HTERT RPE-1 (cell line): Measurements from ENCODE around the gene IFI6.
"Not testable (repeated sequence)": the region's sequence is repeated elsewhere in the genome, so short reads cannot be mapped to it uniquely, and the experiment has no call there.

Source experiments
- in situ Hi-C: fragments of 300-500 bp; cut with MboI; formaldehyde crosslinking; loops from 4 replicates; pipeline ENCODE4 v1.14.3; 2020; ENCODE audit warnings: low sequenced_read_pairs

The IFI6 gene

DNA sequence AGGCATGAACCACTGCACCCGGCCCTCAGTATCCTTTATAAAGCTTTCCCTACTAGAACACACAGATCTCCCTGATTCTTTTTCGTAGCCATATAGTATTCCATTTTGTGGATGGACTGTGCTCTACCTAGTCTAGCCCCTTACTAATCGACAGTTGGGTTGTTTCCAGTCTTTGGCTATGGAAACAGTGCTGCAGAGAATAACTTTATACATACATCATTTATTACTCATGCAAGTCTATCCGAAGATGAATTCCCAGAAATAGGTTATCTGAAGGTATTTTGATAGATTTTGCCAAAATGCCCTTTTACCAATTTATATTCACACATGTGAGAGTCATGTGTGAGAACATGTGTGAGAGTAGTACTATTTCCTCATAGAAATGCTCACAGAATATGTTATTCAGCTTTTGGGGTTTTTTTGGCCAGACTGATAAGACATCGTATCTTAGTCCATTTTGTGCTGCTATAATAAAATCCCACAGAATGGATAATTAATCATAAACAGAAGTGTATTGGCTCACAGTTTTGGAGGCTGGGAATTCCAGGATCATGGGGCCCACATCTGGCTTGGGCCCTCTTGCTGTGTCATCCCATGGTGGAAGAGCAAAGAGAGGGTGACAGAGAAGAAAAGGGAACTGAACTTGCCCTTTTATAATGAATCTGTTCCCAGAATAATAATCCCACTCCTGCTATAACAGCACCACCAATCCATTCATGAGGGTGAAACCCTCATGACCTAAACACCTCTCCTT, 19.7 kb downstream of the IFI6 start:
- in situ Hi-C loops, result no loop called here

DNA sequence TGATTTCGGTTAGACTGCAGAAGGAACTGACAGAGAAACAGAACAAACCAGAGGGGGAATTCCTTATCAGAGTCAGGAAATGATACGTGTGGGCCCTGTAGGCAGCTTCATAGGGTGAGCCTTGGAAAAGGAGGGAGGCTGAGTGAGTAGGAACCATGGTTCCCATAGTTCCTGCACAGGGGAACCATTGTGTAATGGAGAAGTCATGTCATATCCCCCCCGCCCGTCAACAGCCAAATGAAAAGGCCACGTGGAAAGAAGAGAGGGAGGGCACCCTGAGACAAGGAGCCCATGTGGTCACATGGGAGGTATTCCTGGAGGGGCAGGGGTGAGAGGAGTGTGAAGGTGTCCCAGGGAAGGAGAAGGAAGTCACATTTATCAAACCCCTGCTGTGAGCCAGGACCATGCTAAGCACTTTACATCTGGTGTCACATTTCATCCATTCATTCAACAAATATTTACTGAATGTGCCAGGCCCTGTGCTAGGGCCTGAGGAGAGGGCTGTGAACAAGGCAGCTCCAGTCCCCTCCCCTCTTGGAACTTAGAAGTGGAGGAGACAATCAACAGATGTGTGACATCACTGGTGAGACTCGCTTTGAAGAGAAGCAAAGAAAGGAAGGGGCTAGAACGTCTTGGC, 21.3 kb downstream of the IFI6 start:
- in situ Hi-C loops, result no loop called here

DNA sequence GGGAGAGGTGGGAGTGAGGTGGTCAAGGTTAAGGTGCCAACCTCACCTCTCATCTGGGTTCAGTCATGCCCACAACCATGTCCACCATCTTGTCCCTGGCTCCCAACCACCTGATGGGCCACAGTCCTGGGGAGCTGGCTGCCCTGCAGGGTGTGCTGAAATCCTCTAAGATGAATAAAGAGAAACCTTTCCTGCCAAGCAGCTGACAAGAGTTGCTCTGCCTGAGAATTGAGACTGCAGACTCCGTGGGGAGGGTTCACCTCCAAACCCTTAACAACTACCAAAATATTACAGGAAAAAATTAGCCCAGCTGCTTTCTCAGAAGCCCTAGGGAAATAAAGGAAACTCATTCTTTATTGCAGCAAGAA, 21.8 kb downstream of the IFI6 start:
- in situ Hi-C loops, result no loop called here

DNA sequence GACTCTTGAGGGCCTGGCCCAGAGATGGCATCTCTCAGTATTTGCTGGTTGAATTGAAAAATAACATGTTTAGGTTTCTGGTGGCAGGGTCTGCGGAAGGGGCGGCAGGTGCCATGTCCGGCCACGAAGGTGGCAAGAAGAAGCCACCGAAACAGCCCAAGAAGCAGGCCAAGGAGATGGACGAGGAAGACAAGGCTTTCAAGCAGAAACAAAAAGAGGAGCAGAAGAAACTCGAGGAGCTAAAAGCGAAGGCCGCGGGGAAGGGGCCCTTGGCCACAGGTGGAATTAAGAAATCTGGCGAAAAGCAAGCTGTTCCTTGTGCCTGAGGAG, 22.7 kb downstream of the IFI6 start:
- in situ Hi-C loops, result no loop called here

DNA sequence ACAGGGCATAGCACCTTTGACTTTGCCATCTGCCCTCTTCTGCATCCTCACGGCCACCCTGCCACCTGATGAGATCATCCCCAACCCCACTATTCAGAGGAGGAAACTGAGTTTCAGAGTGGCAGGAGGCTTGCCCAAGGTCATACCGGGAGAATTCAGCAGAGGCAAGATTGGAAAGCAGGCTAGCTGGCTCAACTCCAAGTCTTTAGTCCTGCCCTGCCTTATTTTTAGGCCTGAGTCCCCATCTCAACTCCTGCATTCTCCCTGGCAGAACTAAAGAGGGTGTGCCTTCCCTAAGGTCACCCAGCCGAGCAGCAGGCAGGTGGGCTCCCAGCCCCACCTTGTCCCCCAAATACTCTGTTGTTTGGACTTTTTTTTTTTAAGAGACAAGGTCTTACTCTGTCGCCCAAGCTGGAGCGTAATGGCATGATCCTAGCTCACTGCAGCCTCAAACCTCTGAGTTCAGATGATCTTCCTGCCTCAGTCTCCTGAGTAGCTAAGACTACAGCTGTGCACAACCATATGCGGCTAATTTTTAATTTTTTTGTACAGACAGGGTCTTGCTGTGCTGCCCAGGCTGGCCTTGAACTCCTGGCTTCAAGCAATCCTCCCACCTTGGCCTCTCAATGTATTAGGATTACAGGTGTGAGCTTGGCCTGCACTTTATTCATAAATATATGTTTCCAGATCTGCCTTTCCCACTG, 23.2 kb downstream of the IFI6 start:
- in situ Hi-C loops, result no loop called here

DNA sequence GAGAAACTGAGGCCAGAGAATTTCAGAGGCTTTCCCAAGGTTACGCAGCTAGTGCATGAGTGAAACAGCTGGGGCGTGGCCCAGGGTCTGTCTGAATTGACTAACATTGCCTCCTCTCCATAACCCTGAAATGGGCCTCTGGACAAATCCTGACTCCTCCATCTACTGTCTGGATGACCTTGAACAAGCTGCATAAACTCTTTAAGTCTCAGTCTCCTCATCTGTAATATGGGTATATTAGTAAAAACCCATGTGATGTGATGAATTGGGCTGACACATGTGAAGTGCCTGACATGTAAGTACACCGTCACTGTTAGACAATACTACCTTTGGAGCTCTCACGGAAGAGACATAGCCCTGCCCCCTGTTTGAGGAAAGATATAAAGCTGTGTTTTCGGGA, 24.7 kb downstream of the IFI6 start:
- in situ Hi-C loops, result no loop called here

DNA sequence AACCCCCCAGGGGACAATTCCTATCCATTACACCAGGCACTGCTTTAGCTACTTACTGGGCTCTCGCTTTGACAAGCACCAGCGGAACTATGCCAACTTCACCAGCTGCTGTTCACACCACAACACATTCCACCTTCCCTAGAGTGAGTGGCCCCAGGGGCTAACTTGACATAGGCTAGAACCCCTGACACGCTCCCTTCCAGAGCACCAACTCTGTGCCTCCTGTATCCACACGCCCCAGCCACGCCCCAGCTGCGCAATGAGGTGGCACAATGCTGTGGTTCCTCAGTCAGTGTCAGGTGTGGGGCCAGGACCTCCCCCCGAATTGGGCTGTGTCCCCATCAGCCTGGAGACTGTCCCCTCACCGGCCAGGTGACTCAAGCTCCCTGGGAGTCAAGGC, 25.3 kb downstream of the IFI6 start:
- in situ Hi-C loops, result no loop called here

DNA sequence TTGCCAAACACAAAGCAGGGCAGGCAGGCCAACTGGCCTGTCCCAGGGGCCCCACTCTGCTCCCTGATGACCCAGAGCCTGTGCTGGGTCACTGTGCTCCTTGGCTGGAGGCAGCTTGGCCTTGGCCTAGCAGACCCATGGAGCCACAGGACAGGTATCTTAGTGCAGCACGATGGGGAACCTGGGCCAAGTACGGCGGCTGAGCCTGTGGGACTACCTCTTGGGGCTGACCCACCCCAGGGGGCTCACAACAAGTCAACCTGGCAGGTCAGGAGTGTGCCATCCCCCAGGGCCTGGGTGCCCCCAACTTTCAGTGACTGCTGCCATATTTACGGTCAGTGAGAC, 26.9 kb downstream of the IFI6 start:
- in situ Hi-C loops, result no loop called here

DNA sequence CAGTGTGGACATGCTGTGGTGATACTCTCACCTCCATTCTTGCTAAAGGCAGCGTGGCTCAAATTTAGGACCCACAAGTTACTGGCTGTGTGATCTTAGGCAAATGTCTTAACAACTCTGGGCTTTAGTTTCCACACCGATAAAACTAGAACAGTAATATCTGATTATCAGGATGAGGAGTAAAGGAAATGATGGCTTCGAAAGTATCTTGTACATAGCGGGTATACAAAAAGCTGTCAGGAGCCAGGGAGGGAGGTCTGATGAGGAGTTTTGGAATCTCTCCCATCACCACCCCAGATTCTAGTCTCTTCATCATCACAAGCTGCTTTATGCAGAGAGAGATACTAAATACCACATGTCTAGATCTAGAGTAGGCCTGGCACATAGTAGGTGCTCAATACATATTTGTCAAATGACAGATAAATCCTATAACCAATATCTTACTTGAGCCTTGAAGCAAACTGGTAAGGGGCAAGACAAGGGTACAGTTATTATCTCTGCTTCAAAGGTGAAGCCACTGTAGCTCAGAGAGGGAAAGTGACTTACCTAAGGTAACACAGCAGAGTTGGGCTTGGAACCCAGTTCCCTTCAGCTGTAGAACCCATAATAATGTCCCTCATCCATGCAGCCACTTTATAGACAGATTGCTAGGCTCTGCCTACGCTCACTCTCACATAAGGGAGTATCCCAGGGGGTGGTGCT, 27.5 kb downstream of the IFI6 start:
- in situ Hi-C loops, result no loop called here

DNA sequence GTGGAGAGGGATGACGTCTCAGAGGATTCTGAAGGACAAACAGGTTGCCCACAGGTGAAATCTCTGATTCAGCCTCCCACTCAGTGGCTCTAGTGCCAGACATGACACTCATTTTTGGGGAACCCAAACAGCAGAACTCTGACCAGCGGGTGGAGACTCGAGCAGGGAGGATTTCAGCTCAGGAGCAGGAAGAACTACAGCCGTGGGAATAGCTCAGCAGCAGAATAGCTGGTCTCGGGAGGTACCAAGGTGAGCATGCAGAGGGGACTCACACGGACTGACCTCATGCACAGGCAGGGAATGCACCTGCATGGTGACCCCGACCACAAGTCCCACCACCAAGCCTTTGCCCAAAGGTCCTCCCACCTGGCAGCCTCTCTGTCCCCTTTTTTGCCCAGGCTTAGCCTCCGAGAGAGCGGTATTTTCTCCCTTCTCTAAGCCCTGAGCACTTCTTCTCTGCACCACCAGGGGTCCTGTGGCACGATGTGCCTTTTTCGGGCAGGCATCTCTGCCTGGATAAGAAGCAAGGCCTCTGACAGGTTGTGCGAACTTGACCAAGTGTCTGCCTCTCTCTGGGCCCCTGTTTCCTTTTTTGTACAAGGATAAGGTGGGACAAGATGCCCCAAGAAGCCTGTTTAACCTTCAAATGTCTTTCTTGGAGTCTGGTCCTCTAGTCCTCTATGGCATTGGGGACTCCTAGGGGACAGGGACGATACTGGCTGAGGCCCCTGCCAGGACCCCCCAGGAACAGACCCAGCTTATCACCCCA, 28.2 kb downstream of the IFI6 start:
- in situ Hi-C loops, result no loop called here

DNA sequence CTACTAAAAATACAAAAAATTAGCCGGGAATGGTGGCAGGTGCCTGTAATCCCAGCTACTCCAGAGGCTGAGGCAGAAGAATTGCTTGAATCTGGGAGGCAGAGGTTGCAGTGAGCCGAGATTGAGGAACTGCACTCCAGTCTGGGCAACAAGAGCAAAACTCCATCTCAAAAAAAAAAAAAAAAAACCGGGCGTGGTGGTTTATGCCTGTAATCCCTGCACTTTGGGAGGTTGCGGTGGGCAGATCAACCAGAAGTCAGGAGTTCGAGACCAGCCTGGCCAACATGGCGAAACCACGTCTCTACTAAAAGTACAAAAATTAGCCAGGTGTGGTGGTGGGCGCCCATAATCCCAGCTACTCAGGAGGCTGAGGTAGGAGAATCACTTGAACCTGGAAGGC, 31.5 kb downstream of the IFI6 start:
- in situ Hi-C loops, result not testable (repeated sequence)

DNA sequence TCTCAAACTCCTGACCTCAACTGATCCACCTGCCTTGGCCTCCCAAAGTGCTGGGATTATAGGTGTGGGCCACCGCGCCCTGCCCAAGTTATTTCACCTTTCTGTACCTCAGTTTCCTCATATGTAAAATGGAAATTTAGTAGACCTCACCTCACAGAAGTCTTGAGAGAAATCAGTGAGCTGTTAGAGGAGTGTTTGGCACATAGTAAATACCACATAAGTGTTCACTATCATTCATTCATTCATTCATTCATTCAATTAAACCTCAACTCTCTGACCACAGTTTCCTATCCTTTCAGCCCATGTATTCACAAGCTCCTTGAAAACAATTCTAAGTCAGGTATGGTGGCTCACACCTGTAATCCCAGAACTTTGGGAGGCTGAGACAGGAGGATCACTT, 33.2 kb downstream of the IFI6 start:
- in situ Hi-C loops, result no loop called here

DNA sequence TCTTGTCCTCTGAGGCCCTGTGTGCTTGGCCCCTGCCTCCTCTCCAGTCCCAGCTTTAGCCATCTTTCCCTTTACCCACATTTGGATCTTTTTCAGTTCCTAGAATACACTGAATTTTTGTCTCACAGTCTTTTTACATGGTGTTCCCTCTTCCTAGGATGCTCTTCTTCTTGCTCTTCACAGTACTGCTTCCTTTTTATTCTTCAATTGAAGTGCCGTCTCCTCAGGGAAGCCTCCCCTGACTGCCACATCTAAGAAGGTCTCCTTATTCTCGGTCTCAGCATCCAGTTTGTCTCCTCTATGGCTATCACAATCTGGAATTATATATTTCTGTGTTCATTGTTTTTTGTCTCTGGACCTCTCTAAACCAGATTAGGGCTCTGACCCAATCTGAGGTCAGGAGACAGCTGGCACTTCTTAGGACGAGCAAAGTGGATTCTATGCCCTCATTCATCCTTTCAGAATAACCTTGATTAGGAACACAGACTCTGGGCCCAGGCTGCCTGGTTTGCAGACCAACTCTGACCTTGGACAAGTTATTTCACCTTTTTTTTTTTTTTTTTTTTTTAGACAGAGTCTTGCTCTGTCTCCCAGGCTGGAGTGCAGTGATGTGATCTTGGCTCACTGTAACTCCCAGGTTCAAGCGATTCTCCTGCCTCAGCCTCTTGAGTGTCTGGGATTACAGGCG, 33.8 kb downstream of the IFI6 start:
- in situ Hi-C loops, result no loop called here

DNA sequence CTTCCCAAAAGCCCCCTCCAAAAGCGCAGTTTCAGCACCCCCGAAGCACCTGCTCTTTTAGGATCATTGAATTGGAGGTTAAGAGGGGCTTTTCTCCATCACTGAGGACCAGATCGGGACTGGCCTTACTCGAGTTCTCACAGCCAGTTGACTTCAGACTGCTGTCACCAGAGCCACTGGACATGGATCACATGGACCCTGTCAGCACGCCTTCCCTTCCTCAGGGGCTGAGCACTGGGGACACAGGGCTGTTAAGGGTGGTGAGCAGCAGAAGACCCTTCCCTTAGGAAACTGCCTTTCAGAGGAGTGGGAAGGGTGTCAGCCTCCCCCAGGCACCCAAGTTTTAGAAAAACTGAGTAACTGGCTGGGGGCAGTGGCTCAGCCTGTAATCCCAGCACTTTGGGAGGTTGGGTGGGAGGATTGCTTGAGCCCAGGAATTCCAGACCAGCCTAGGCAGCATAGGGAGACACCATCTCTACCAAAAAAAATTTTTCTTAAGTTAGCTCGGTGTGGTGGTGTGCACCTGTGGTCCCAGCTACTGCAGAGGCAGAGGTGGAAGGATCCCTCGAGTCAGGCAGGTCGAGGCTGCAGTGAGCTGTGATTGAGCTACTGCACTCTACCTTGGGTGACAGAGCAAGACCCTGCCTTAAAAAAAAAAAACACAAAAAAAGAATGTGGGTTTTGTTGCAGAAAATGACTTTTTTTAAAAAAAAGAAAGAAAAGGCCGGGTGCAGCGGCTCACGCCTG, 36.4 kb downstream of the IFI6 start:
- in situ Hi-C loops, result no loop called here

DNA sequence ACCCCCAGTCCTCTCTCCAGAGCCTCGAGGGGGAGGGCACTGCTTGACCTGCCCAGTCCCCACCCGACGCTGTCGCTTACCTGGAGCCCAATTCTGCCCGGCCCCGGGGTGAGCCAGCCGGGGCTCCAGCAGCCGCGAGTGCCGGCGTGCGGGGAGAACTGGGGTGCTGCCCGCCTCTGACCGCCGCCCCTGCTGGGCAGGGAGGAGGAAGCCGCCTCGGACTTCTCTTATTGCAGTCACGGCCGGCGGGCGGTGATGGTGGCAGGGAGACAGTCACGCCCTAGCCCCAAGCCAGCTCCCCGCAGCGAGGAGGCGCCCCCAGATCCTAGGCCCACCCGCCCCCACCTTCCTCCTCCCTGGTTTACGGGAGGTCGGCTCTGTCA, 37.0 kb downstream of the IFI6 start, which contains the start of gene FGR:
TSS of gene FGR (minus strand) at position 201 of the 383 bp plus-strand sequence. CDS start 11,269 bp downstream, outside the sequence.
- in situ Hi-C loops, result no loop called here

DNA sequence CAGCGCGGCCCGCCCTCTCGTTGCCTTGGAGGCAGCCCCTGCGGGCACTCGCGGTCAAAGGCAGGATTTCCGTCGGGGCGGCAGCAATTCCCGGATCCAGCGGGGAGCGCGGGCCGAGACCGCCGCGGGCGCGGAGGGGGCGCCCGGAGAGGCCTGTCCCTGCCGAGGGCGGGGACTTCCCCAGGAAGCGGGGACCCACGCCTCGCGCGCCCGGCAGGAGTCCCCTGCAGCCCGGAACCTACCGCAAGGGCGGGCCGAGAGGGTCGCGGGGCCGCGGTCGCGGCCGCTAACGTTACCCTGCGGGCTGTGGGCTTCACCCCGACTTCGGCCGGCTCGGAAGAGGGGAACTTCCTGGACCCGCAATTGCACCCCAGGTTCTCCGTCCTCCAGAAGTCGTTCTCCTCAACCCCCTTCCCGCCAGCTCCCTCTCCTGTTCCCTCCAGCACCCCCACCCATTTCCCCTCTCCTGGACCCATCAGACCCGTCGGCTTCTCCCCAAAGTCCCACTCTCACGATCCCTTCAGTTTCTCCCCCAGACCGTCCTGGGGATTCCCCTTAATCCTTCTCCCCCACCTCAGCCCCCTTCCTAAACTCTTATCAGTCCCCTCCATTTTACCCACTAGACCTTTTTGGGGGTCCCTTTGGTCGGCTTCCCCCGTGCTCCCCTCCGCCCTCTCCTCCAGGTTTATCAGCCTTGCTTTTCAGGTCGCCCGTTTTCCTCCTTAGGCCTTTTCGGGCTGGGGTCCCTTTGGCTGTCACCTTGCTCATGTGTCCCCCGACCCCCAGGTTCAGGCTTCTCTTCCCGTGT, 37.6 kb downstream of the IFI6 start:
- in situ Hi-C loops, result no loop called here

DNA sequence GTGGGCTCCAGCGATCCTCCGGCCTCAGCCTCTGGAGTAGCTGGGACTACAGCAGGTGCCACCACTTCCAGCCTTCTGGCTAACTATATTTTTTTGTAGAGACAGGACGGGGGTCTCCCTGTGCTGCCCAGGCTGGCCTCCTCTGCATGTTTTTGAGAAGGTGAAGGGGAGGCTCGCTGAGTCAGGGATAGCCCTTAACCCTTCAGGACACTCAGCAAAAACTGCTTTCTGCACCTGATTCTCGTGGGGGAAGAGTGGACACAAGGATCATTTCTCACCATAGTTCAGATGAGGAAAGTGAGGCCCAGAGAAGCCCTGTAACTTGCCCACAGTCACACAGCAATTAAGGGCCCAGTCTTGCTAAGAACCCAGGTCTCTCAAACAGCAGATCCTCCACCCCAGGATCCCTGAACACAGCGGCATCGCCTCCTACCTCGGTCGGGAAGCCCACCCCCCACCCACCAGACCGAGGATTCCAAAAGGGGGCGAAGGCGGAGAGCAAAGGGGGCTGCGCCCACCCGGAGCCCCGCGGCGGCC, 38.3 kb downstream of the IFI6 start:
- in situ Hi-C loops, result no loop called here

DNA sequence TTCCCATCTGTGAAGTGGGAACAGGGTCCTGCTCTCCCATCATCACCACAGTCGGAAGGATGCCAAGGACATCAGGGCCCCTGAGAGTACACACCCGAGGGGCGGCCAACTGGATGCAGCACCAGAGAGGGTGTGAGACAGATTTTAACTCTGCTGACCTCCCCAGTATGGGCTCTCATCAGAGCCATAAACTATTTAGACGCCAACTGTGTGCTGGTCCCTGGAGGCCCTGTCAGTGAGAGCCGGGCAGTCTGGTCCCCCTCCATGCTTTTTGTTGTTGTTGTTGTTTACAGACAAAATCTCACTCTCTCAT, 38.7 kb downstream of the IFI6 start:
- in situ Hi-C loops, result no loop called here
